Measurements from ENCODE around the gene SMAP2.
"Not testable (repeated sequence)": the region's sequence is repeated elsewhere in the genome, so short reads cannot be mapped to it uniquely, and the experiment has no call there.

Gene SMAP2

GRCh38 chr1:40372658-40373322, 737 bp upstream of the SMAP2 start:
- no peak for DNase-seq (ENCODE audit: low read depth in 2 of 2)

DNA sequence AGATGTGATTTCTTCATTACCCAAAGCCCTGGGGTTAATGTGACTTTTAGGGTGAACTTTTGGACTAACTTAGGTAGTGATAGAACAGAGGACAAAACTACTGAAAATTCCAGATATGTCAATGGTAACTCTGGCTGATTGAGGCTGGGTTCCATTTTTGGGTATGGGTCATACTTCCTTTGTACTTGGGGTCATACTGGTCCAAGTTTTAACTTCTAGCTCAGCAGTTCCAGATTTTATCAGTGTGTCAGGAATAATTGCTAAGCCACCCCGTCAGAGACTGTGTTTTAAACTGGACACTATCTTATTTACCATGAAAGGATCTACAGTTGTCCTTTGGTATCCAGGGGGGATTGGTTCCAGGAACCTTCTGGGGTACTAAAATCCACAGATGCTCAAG, 4.0 kb downstream of the SMAP2 start:
- DNase-seq (ENCODE audit: low read depth in 2 of 2): no peak

GRCh38 chr1:40379785-40380452, 6.4 kb downstream of the SMAP2 start:
- no peak for DNase-seq (ENCODE audit: low read depth in 2 of 2)

GRCh38 chr1:40380817-40381216, 7.3 kb downstream of the SMAP2 start:
- no peak for DNase-seq (ENCODE audit: low read depth in 2 of 2)

- no peak for DNase-seq (ENCODE audit: low read depth in 2 of 2)
Measured at GRCh38 chr1:40381268-40382107, 8.0 kb downstream of the SMAP2 start.

- DNase-seq (ENCODE audit: low read depth in 2 of 2): no peak
Measured at GRCh38 chr1:40382108-40382460, 8.6 kb downstream of the SMAP2 start.

DNA sequence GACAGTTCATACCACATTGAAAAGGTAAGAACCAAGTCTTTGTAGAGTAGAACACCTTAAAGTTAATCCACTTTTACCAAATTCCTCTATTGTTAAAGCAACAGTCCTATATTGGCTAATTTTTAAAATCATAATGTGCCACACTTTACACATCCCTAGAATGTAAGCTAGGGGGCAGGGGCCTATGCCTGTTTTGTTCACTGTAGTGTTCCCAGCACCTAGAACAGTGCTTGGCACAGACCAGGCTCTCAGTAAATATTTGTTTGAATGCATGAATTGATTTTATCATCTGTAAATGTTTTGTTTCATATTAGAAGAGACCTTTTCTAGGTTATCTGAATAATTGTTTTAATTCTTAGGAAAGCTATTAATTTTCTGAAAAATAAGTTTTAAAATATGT, 9.1 kb downstream of the SMAP2 start:
- DNase-seq (ENCODE audit: low read depth in 2 of 2): no peak

GRCh38 chr1:40383095-40383487, 9.6 kb downstream of the SMAP2 start:
- no peak for DNase-seq (ENCODE audit: low read depth in 2 of 2)

DNA sequence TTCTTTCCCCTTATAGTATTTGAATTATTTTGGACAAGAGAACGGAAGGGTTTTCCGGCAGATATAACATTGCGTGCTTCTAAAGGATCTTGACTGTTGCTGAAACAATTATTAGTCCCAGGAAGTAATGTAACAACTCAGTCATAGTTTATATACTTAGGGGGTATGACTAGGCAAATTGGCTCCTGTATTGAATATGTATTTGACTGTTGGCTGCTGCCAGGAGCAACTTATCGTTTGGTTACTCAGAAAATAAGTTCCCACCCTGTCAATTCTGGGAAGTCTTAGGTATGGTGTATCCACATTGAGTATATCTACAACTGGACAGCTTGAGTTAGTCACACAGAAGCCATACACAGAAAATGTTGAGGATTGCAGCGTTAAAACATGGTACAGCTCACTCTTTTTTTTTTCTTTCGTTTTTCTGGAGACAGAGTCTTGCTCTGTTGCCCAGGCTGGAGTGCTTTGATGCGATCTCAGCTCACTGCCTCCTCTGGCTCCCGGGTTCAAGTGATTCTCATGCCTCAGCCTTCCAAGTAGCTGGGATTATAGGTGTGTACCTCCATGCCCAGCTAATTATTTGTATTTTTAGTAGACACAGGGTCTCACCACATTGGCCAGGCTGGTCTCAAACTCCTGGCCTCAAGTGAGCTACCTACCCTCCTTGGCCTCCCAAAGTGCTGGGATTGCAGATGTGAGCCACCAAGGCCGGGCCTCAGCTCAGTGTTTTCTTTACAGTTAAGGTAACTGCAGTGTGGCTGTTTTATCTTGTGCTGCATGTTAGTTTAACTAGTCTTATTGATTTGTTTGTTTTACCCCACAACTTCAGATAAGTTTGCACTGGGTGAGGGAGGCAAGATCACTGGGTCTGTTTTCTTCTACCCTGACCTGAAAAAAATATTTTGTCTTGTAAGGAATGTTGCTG, 10.2 kb downstream of the SMAP2 start:
- DNase-seq (ENCODE audit: low read depth in 2 of 2): no peak

- no peak for DNase-seq (ENCODE audit: low read depth in 2 of 2)
Measured at GRCh38 chr1:40384413-40384762, 10.9 kb downstream of the SMAP2 start.

DNA sequence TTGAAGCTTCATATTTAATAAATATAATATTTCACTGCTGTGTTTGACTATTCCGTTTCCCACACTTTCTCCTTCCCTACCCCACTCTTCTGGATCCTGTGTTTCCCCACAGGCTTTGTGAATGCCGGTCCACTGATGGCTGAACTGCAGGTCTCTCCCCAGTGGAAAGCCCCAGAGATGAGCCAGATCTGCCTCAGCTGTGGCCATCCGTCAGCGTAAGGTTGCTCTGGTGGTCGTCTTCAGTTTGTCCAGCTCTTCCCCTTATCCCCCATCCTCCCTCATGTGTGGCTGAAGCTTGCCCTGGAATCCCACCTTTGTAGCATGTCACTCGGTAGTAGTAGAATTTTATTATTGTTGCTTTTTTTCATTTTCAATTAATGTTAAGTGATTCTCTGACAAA, 11.4 kb downstream of the SMAP2 start:
- DNase-seq (ENCODE audit: low read depth in 2 of 2): no peak

- peak in 1 of 2 donors; percentile 45 for DNase-seq (ENCODE audit: low read depth in 2 of 2)
Measured at GRCh38 chr1:40385437-40386358, 12.2 kb downstream of the SMAP2 start.

DNA sequence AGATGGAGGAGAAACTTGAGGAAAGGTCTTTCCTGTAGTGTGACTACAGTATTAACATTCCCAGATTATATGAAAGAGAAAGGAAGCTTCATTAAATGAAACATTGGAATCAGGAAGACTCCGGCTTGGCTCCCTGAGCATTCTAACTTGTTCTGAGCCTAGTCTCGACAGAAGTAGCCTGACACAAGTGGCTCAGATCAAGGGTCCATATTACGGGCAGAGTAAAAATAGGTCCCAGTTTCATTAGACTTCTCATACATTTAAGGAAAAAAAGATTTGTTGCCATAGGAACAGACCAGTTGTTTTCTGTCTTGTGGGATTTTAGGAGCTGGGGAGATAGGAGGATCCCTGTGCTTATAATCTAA, 12.8 kb downstream of the SMAP2 start:
- no peak for DNase-seq (ENCODE audit: low read depth in 2 of 2)

- no peak for DNase-seq (ENCODE audit: low read depth in 2 of 2)
Measured at GRCh38 chr1:40386796-40387195, 13.3 kb downstream of the SMAP2 start.

DNA sequence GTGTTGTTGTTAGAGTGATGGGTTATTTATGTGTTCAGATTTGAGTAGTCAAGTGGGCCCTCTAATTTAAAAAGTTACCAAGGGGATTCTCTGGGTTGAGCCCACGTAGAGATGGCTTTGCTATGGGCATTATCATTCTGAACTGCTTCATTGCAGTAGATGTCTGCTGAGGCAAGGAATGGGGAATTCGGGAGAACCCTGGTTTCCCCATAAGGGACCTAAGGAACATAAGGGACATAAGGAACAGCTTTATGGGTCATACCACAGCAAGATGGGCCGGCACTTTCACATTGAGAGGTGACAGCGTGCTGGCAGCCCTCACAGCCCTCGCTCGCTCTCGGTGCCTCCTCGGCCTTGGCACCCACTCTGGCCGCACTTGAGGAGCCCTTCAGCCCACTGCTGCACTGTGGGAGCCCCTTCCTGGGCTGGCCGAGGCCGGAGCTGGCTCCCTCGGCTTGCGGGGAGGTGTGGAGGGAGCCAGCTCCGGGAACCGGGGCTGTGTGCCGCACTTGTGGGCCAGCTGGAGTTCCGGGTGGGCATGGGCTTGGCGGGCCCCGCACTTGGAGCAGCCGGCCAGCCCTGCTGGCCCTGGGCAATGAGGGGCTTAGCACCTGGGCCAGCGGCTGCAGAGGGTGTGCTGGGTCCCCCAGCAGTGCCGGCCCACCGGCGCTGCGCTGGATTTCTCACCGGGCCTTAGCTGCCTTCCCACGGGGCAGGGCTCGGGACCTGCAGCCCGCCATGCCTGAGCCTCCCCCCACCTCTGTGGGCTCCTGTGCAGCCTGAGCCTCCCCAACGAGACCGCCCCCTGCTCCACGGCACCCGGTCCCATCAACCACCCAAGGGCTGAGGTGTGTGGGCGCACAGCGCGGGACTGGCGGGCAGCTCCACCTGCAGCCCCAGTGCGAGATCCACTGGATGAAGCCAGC, 14.1 kb downstream of the SMAP2 start:
- DNase-seq (ENCODE audit: low read depth in 2 of 2): not testable (repeated sequence)

- not testable (repeated sequence) for DNase-seq (ENCODE audit: low read depth in 2 of 2)
Measured at GRCh38 chr1:40388456-40389321, 15.2 kb downstream of the SMAP2 start.

- no peak for DNase-seq (ENCODE audit: low read depth in 2 of 2)
Measured at GRCh38 chr1:40389322-40389803, 15.8 kb downstream of the SMAP2 start.

DNA sequence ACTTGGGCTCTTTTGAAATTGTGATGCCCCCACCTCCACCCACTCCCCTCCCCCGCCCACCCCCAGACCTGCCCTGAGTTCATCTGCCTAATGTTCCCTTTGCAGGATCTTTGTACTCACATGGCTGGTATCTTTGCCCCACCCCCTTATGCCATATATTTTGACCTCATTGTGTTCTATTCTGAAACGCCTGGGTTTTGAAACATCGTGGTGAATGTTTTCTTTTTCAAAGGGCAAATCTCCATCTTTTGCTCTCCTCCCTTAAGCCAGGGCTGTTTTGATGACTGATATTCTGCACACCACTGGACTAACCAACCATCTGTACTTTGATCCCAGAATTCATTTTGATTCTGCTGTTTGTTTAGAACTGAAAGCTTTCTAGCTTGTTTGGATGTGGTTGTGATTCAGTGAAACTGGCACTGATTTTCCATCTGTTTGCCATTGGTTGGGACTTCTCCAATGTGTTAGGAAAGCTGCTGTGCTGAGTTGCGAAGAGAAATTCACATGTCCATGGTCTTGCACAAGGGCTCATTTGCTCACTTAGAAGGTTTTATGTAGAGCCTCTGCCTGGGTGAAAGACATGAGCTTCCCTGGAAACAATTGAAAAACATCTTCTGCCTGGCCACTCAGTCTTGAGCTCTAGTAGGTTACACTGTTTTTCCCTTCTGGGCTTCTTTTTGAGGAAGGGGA, 16.5 kb downstream of the SMAP2 start:
- DNase-seq (ENCODE audit: low read depth in 2 of 2): no peak
